Gastroesophageal sphincter (tissue), 3 donors: ENCODE data around the gene MS4A12.

Source experiments
- EP300 ChIP-seq: sonication (generic); formaldehyde crosslinking; IDR thresholded peaks from one replicate; pipeline ENCODE4 v1.6.1; 2017; ENCODE audit warnings: antibody characterized with exemption, mild to moderate bottlenecking
- POLR2A ChIP-seq, 2 donors: fragments of 450-650 bp; IDR thresholded peaks; one replicate each; pipeline ENCODE4 v1.6.1; 2017; ENCODE audit warnings: antibody characterized with exemption in 2 of 2, mild to moderate bottlenecking in 2 of 2, moderate library complexity in 1 of 2
- TF ChIP-seq, protein P1 (sequence below), 4 experiments: fragments of 200-600 bp in 2 of 4; fragments of 450-650 bp in 2 of 4; sonication (generic) in 1 of 4; IDR thresholded peaks; one replicate each; pipeline ENCODE4 v1.5.1; 2017 to 2019; ENCODE audit warnings: antibody characterized with exemption in 4 of 4, mild to moderate bottlenecking in 2 of 4, moderate library complexity in 2 of 4

DNA sequence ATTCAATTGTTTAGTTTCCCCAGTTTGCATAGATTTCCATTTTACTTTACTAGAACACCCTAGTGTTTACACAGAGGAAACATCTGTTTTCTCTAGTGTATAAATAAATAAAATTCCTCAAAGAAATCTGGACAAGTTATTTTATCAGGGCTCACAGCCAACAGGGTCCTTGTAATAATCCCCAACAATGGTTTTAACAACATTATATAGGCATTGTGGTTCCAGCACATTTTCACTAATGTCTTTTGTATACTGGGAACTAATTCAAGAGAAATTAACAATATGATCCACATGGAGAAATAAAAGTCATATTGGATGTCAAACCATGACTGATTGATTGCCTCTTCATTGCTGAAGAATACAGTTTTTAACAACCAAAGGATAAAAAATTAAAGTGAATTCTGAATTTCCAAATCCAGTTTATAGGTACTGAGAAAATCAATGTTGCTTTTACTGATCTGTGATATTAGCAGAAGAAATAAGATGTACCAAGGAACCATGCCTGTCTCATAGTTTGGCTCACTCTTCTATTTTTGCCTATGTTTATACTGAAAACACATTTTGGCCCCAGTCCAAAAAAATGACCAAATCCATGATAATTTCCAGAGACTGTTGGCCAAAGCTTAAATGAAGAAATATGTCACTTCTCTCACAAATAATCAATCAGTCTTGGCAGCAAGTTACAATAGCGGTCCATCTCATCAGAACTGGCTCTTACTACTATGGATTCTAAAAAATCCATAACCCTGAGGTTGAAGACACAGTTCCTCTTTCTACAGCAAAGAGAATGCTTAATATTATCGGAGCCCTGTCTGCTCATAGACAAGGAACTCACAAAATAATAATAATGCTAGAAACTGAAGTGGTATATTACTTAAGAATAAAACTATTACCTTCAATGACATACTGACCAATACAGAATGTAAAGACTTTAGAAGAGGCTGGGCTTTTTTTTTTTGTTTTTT, 21.2 kb downstream of the MS4A12 start:
- TF ChIP-seq POLR2A (IDR thresholded peaks at IDR 0.05) (no peak), EP300 (no peak)
- TF ChIP-seq, protein P1, sequence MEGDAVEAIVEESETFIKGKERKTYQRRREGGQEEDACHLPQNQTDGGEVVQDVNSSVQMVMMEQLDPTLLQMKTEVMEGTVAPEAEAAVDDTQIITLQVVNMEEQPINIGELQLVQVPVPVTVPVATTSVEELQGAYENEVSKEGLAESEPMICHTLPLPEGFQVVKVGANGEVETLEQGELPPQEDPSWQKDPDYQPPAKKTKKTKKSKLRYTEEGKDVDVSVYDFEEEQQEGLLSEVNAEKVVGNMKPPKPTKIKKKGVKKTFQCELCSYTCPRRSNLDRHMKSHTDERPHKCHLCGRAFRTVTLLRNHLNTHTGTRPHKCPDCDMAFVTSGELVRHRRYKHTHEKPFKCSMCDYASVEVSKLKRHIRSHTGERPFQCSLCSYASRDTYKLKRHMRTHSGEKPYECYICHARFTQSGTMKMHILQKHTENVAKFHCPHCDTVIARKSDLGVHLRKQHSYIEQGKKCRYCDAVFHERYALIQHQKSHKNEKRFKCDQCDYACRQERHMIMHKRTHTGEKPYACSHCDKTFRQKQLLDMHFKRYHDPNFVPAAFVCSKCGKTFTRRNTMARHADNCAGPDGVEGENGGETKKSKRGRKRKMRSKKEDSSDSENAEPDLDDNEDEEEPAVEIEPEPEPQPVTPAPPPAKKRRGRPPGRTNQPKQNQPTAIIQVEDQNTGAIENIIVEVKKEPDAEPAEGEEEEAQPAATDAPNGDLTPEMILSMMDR (IDR thresholded peaks at IDR 0.05), result no peak
